Spinal cord (tissue), 10 donors: ENCODE measurements around the gene ALS2CL. TPM values are rescaled to one million over a fixed set of nuclear protein-coding genes. Genes with fewer than 3 reads are reported as not detected.
A peak's percentile ranks its signal among the peaks of the same experiment; 100 is the strongest.
"Not testable (repeated sequence)": the region's sequence is repeated elsewhere in the genome, so short reads cannot be mapped to it uniquely, and the experiment has no call there.

ENCODE experiments used
- DNase-seq, 6 donors: peaks; one replicate each; pipeline versions ENCODE4 v3.0.0 to v3.0.0-alpha.2; 2013 to 2015; ENCODE audit warnings: low spot score in 6 of 6, low read depth in 4 of 6
- H3K27ac ChIP-seq: one replicate; pipeline ENCODE4 v1.5.1; 2013; ENCODE audit warnings: low read depth, low read length, control low read depth
- H3K27me3 ChIP-seq: one replicate; pipeline ENCODE4 v1.6.1; 2013; ENCODE audit warnings: low read length; ENCODE audit not compliant: control insufficient read depth, insufficient read depth
- H3K36me3 ChIP-seq: one replicate; pipeline ENCODE4 v1.6.1; 2013; ENCODE audit warnings: low read length; ENCODE audit not compliant: control insufficient read depth, insufficient read depth
- H3K4me1 ChIP-seq: one replicate; pipeline ENCODE4 v1.6.1; 2013; ENCODE audit warnings: low read length; ENCODE audit not compliant: control insufficient read depth, insufficient read depth
- H3K4me3 ChIP-seq: one replicate; pipeline ENCODE4 v1.5.1; 2013; ENCODE audit warnings: low read depth, low read length, control low read depth
- H3K9me3 ChIP-seq: one replicate; pipeline ENCODE4 v1.6.1; 2013; ENCODE audit warnings: low read length; ENCODE audit not compliant: control insufficient read depth, insufficient read depth
- whole genome bisulfite sequencing: methylation state at CpG from one replicate; pipeline ENCODE4 v1.1.5; 2013; ENCODE audit warnings: missing lambda C conversion rate; ENCODE audit not compliant: insufficient coverage; 5-methylcytosine and 5-hydroxymethylcytosine counted together
- long read RNA-seq, 4 donors: transcript quantifications; one replicate each; lab custom pipeline, GENCODE V29; 2026
- polyA plus RNA-seq, 2 donors: library from polyadenylated mRNA; unstranded; fragments of 120-200 nt; gene quantifications; one replicate each; pipeline ENCODE4 v1.2.1, GENCODE V29; 2013; ENCODE audit not compliant: insufficient read length in 2 of 2
- total RNA-seq, 2 donors: library from RNA; depleted of rRNA in 1 of 2; stranded (reverse); fragments of 120-200 nt in 1 of 2; fragments of >200 nt in 1 of 2; gene quantifications; one replicate each; pipeline versions ENCODE4 v1.2.3 to v1.2.4, GENCODE V29; 2013 to 2014
- donor health status: healthy.

The ALS2CL gene, protein sequence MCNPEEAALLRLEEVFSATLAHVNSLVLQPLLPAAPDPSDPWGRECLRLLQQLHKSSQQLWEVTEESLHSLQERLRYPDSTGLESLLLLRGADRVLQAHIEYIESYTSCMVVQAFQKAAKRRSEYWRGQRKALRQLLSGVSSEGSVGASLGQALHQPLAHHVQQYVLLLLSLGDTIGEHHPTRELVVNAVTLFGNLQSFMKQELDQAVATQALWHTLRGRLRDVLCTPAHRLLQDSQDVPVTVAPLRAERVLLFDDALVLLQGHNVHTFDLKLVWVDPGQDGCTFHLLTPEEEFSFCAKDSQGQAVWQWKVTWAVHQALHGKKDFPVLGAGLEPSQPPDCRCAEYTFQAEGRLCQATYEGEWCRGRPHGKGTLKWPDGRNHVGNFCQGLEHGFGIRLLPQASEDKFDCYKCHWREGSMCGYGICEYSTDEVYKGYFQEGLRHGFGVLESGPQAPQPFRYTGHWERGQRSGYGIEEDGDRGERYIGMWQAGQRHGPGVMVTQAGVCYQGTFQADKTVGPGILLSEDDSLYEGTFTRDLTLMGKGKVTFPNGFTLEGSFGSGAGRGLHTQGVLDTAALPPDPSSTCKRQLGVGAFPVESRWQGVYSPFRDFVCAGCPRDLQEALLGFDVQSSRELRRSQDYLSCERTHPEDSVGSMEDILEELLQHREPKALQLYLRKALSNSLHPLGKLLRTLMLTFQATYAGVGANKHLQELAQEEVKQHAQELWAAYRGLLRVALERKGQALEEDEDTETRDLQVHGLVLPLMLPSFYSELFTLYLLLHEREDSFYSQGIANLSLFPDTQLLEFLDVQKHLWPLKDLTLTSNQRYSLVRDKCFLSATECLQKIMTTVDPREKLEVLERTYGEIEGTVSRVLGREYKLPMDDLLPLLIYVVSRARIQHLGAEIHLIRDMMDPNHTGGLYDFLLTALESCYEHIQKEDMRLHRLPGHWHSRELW
- total RNA-seq (1 to 10 TPM; 5.3 to 5.9 TPM), polyA plus RNA-seq (1 to 10 TPM; 5.8 to 8.3 TPM)
- long read RNA-seq, donor 1, result 0 reads
- long read RNA-seq, donor 2, result 0 reads
- long read RNA-seq, donor 3, result 0 reads
- long read RNA-seq, donor 4, partial matches to known transcripts, result 8 of 8 reads
- long read RNA-seq, donor 4, other reads (novel, unspliced or antisense), result 0 of 8 reads

DNA sequence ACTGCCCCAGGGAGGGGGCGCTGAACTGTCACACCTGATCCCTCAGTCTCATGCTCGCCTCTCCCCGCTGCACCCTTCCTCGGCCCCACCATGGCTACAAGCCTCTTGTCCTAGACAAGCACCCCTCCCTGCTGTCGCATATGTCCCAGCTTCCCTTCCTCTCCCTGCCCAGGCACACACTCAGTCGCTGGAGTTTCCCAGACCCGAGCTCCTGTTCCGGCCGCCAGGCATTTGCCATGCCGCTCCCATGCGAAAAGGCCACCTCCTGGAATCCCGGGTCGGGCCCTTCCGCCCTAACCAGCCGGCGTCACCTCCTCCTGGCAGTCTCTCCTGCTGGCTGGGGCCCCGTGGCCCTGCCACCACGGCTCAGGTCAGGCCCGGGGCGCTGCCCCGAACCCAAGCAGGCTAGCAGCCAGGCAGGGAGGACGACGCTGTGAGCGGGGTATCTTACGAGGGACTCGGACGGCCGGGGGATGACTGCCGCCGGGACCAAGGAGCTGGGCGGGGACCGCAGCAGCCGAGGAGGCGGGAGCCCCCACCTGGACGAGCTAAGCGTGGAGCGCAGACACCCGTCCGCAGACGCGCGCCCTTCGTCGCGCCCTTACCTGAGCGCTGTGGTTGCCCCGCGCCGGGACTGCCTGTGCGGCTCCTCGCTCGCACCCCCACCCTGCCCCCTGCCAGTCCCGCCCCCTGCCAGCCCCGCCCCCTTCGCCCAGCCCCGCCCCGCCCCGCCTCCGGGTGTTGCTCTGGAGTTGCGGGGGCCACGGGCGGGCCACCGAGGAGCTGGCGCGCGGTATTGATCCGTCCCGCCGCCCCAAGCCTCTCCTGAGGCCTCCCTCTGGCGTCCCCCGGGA, at the start of gene ALS2CL:
Gene ALS2CL (minus strand): TSS at position 642 of the 854 bp plus-strand sequence. CDS start 4,239 bp downstream, outside the sequence.
- H3K27me3 ChIP-seq, result peaks cover 22% of the 10 kb centered on the region
- under 1% methylated on average over 63 of the region's 71 CpGs for WGBS
- no peak within 1 kb of the TSS for H3K27ac ChIP-seq
- peak within 1 kb of the TSS; percentile 50 for H3K4me3 ChIP-seq
- H3K4me1 ChIP-seq, result peaks cover 51% of the 10 kb centered on the region
- no peaks in the 10 kb centered on the region for H3K36me3 ChIP-seq
- no peaks in the 10 kb centered on the region for H3K9me3 ChIP-seq
- DNase-seq, result peak in 2 of 6 donors; percentile 43 to 61

DNA sequence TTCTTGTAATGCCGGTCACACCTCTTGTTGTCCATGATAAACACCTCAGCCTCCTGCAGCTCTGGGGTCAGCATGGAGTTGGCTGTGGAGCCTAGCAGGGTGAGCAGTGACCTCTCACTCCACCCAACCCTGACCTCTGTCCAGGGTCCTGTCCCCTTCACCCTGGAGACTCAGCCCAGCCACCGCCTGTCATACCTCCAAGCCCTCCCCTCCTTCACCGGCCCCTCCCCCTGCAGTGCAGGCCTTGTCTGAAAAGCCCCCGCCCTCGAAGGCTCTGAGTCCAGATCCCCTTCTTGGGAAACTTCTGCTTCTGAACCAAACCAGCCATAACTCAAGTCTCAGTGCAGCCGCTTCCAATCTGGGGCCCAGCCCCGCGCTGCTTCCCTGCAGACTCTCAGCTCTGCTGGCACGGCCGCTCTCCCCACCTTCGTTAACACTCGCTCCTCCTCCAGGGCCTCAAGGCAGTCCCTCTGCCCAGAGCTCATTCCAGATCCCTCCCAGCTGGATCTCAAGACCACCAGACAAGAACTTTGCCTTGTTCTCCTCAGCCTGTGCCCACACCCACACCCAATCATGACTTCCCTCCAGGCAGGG, 49.6 kb upstream of the ALS2CL start:
- H3K27ac ChIP-seq, result no peak overlapping the region
- 66% methylated on average over 12 of the region's 12 CpGs for WGBS
- DNase-seq, result no peak
- no peaks in the 10 kb centered on the region for H3K36me3 ChIP-seq
- no peaks in the 10 kb centered on the region for H3K9me3 ChIP-seq
- no peaks in the 10 kb centered on the region for H3K4me1 ChIP-seq
- no peaks in the 10 kb centered on the region for H3K27me3 ChIP-seq
- no peak overlapping the region for H3K4me3 ChIP-seq

GRCh38 chr3:46739565-46739964, 46.1 kb upstream of the ALS2CL start:
- not testable (repeated sequence) for H3K9me3 ChIP-seq, H3K27ac ChIP-seq, H3K4me3 ChIP-seq, H3K27me3 ChIP-seq, DNase-seq, H3K4me1 ChIP-seq, H3K36me3 ChIP-seq
- 60% methylated on average over 1 of the region's 3 CpGs for WGBS

DNA sequence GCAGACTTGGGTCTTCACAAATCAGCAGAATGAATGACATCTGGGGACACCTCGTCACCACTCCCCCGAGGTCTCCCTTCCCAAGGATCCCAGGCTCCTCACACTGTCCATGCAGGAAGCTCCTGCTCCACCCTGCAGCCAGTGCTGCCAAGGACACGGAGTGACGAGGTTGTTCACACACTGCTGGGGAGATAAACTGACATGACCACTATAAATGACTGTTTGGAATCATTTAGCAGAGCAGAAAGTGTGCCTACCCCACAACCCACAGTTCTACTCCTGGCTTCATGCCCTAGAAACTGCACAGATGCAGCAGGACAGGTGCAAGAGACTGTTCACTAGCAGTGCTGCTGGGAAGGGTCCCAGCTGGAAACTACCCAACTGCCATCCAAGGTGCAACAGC, 43.9 kb upstream of the ALS2CL start:
- Histone ChIP-seq H3K27ac (no peak overlapping the region), H3K9me3 (no peaks in the 10 kb centered on the region), H3K4me3 (no peak overlapping the region), H3K27me3 (no peaks in the 10 kb centered on the region), H3K36me3 (no peaks in the 10 kb centered on the region), H3K4me1 (no peaks in the 10 kb centered on the region)
- peak in 2 of 6 donors; percentile 8 to 48 for DNase-seq
- WGBS, result 74% methylated on average over 3 of the region's 4 CpGs

- H3K4me1 ChIP-seq, result no peaks in the 10 kb centered on the region
- no peaks in the 10 kb centered on the region for H3K36me3 ChIP-seq
- H3K9me3 ChIP-seq, result no peaks in the 10 kb centered on the region
- H3K27ac ChIP-seq, result no peak overlapping the region
- no peaks in the 10 kb centered on the region for H3K27me3 ChIP-seq
- 92% methylated on average over 19 of the region's 20 CpGs for whole genome bisulfite sequencing
- no peak overlapping the region for H3K4me3 ChIP-seq
- DNase-seq, result no peak
Measured at GRCh38 chr3:46736006-46736872, 42.8 kb upstream of the ALS2CL start.

DNA sequence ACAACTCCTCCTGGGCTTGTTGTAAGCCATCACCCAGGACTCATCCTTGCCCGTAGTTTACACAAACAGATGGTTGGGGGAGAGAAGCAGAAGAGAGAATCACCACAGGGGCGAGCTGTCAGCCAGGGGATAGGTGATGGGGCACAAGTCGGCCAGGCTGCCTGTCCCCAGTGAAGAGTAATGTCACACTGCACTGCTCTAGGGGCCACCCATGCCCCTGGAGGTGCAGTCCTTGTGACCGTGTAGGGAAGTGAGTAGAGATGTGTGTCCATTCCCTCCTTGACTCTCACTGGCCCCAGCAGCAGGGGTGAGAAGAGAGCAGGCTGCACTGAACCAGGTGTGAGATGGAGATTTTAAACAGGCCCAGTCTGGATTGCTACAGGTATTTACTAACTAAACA, 41.3 kb upstream of the ALS2CL start:
- DNase-seq, result no peak
- H3K27me3 ChIP-seq, result no peaks in the 10 kb centered on the region
- no peaks in the 10 kb centered on the region for H3K4me1 ChIP-seq
- no peak overlapping the region for H3K27ac ChIP-seq
- WGBS, result 63% methylated on average over 4 of the region's 4 CpGs
- no peaks in the 10 kb centered on the region for H3K36me3 ChIP-seq
- H3K9me3 ChIP-seq, result no peaks in the 10 kb centered on the region
- no peak overlapping the region for H3K4me3 ChIP-seq

GRCh38 chr3:46733026-46733800, 39.7 kb upstream of the ALS2CL start:
- H3K27me3 ChIP-seq, result no peaks in the 10 kb centered on the region
- no peaks in the 10 kb centered on the region for H3K36me3 ChIP-seq
- WGBS, result 85% methylated on average over 6 of the region's 9 CpGs
- H3K4me1 ChIP-seq, result no peaks in the 10 kb centered on the region
- H3K4me3 ChIP-seq, result no peak overlapping the region
- no peak overlapping the region for H3K27ac ChIP-seq
- no peaks in the 10 kb centered on the region for H3K9me3 ChIP-seq
- DNase-seq, result no peak

GRCh38 chr3:46731795-46732194, 38.3 kb upstream of the ALS2CL start:
- Histone ChIP-seq H3K4me3 (no peak overlapping the region), H3K27ac (no peak overlapping the region), H3K9me3 (no peaks in the 10 kb centered on the region), H3K36me3 (no peaks in the 10 kb centered on the region), H3K4me1 (no peaks in the 10 kb centered on the region), H3K27me3 (no peaks in the 10 kb centered on the region)
- no CpG with 5 or more reads among the region's 3 CpGs for WGBS
- no peak for DNase-seq
